ENCODE data around the gene PPM1K.
A peak's percentile ranks its signal among the peaks of the same experiment; 100 is the strongest.

The PPM1K gene

DNA sequence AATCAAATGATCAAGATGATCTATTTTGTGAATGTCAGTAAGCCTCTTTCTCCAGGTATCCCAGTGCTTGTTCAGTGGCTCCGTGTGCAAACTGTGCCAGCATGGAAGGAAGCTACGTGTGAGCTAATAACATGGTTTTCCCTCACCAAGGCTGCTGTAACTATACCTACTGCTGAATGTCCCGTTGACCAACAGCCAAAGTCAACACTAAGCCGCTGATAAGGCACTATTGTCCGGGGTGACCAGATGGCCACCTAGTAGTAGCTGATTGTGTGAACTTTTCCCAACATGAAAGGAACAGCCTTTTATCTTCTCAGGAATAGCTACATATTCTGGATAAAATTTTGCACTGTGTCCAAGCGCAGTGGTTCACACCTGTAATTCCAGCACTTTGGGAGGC lies 68.0 kb downstream of the PPM1K start:
- DNase-seq, result no peak

GRCh38 chr4:88215351-88215750 lies 69.0 kb downstream of the PPM1K start:
- DNase-seq, result no peak

- DNase-seq, result no peak
These were observed 72.2 kb downstream of the PPM1K start for GRCh38 chr4:88212253-88212561.

DNA sequence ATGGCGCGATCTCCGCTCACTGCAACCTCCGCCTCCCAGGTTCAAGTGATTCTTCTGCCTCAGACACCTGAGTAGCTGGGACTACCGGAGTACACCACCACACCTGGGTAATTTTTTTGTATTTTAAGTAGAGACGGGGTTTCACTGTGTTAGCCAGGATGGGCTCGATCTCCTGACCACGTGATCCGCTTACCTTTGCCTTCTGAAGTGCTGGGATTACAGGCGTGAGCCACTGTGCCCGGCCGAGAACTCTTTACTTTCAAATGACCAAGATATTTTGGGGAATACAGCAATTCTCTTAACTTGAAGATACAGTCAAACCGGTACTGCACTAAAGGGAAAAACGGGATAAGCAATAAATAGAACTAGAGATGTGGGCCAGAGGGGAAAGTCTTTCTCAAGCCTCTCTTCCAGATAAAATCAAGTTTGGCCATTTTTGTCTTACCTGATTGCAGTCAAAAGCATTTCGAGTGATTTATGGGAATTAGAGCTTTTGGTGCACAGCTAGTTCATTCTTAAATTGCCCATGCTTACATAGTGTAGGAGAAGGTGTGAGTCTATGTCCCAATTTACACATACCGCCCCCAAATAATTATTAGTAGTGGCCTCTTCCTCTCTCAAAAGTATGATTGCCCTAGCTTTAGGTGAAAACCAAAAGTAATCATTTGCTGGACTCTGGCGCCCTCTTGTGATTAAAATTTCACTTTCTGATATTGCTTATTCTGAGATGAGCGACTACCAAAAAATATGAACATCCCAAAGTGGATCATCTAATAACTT lies 72.7 kb downstream of the PPM1K start:
- DNase-seq, result peak; percentile 10 to 20

DNA sequence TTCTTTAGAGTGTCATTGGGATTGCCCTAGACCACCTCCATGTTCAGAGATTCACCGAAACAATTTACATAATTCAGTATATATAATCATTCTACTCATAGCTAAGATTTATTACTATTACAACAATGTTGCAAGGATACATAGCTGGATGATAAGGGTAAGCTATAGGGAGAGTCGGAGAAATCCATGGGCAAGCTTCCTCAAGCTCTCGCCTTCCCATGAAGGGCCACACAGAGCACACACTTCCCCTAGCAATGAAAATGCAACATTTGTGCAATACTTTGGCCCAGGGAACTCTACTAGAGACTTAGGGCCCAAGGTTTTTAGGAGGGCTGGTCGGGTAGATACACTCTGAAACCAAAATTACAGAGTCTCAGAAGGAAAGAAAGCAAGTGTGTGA lies 76.2 kb downstream of the PPM1K start:
- DNase-seq, result no peak

All from NCI-H1930 (cell line).